Pericardium fibroblast (primary cell): ENCODE data around the gene SPRY1. TPM values are rescaled to one million over a fixed set of nuclear protein-coding genes. Genes with fewer than 3 reads are reported as not detected.

Source experiments
- total RNA-seq: library from RNA; depleted of rRNA; stranded (reverse); fragments of >200 nt; gene quantifications from 2 replicates; pipeline ENCODE4 v1.2.3, GENCODE V29; 2015

Gene SPRY1
- total RNA-seq: 59.6 and 217 TPM in 2 replicates

GRCh38 chr4:123396307-123397143 lies at the start of gene SPRY1:
Gene SPRY1 (plus strand): TSS chr4:123396795. CDS start chr4:123401592, 4,797 bp downstream.

